A673 (cell line): ENCODE data around the gene CTNNBL1. TPM values are rescaled to one million over a fixed set of nuclear protein-coding genes. Genes with fewer than 3 reads are reported as not detected.

Experiments used
- BruUV-seq: library from RNA; stranded (reverse); fragments of 400-500 nt; replicated peaks from 2 replicates; lab custom pipeline; 2021; lab: Mats Ljungman, UMichigan
- CTCF ChIA-PET: fragments of 300-600 bp; sonication (Branson Sonifier 250); formaldehyde crosslinking; loops from one replicate; lab custom pipeline; 2022; ENCODE audit warnings: antibody characterized with exemption; lab: Charles Lee
- POLR2A ChIA-PET: fragments of 300-600 bp; sonication (Branson Sonifier 250); formaldehyde crosslinking; loops from one replicate; lab custom pipeline; 2022; ENCODE audit warnings: antibody characterized with exemption; ENCODE audit not compliant: low non-redundant PET; lab: Charles Lee
- DNase-seq: peaks from one replicate; pipeline ENCODE4 v3.0.0-alpha.2; 2015; ENCODE audit warnings: low spot score
- H3K27ac ChIP-seq: fragments of 200-600 bp; sonication (generic); 2 replicates; pipeline ENCODE4 v1.5.1; 2016; ENCODE audit warnings: mixed run types, low read depth, mild to moderate bottlenecking, mixed read lengths, antibody characterized with exemption, low read length; ENCODE audit not compliant: poor library complexity, severe bottlenecking
- H3K27me3 ChIP-seq: fragments of 200-600 bp; sonication (generic); replicated peaks from 2 replicates; pipeline ENCODE4 v1.6.1; 2017; ENCODE audit warnings: mixed run types, low read depth, mild to moderate bottlenecking, mixed read lengths, antibody characterized with exemption, low read length; ENCODE audit not compliant: insufficient read depth, poor library complexity
- H3K36me3 ChIP-seq: fragments of 200-600 bp; sonication (generic); 2 replicates; pipeline ENCODE4 v1.6.1; 2016; ENCODE audit warnings: mixed run types, mild to moderate bottlenecking, mixed read lengths, antibody characterized with exemption, low read length; ENCODE audit not compliant: insufficient read depth, poor library complexity, severe bottlenecking
- H3K4me1 ChIP-seq: fragments of 200-600 bp; sonication (generic); 2 replicates; pipeline ENCODE4 v1.6.1; 2017; ENCODE audit warnings: mixed run types, mild to moderate bottlenecking, mixed read lengths, antibody characterized with exemption, low read length; ENCODE audit not compliant: insufficient read depth, poor library complexity, severe bottlenecking
- H3K4me3 ChIP-seq: fragments of 200-600 bp; sonication (generic); 2 replicates; pipeline ENCODE4 v1.5.1; 2016; ENCODE audit warnings: low read depth, mixed run types, mild to moderate bottlenecking, mixed read lengths, low read length; ENCODE audit not compliant: poor library complexity, severe bottlenecking
- H3K9me3 ChIP-seq: fragments of 200-600 bp; sonication (generic); 2 replicates; pipeline ENCODE4 v1.6.1; 2016; ENCODE audit warnings: mixed run types, low read depth, mild to moderate bottlenecking, mixed read lengths, antibody characterized with exemption, low read length; ENCODE audit not compliant: poor library complexity, severe bottlenecking
- EZH2 ChIP-seq: fragments of 200-600 bp; sonication (generic); IDR thresholded peaks from 2 replicates; pipeline ENCODE4 v1.6.1; 2017; ENCODE audit warnings: borderline replicate concordance, low read depth, mild to moderate bottlenecking, mixed read lengths, antibody characterized with exemption, low read length; ENCODE audit not compliant: poor library complexity, severe bottlenecking
- intact Hi-C: fragments of 100-400 bp; cut with micrococcal nuclease; formaldehyde crosslinking; loops from one replicate; pipeline ENCODE4 v1.10.0; 2022; ENCODE audit not compliant: unreplicated experiment
- total RNA-seq: library from RNA; stranded (reverse); gene quantifications from 2 replicates; pipeline ENCODE4 v1.2.3, GENCODE V29; 2021
- TF ChIP-seq, protein P1 (sequence below): fragments of 300-800, 200-600 bp; sonication (generic); conservative IDR thresholded peaks from 2 replicates; pipeline ENCODE4 v1.5.1; 2017; ENCODE audit warnings: low read depth, mild to moderate bottlenecking, antibody characterized with exemption, low read length, moderate library complexity, mixed read lengths

Gene CTNNBL1
- total RNA-seq, 1 experiment from 2014 or later, result 88.5 TPM

DNA sequence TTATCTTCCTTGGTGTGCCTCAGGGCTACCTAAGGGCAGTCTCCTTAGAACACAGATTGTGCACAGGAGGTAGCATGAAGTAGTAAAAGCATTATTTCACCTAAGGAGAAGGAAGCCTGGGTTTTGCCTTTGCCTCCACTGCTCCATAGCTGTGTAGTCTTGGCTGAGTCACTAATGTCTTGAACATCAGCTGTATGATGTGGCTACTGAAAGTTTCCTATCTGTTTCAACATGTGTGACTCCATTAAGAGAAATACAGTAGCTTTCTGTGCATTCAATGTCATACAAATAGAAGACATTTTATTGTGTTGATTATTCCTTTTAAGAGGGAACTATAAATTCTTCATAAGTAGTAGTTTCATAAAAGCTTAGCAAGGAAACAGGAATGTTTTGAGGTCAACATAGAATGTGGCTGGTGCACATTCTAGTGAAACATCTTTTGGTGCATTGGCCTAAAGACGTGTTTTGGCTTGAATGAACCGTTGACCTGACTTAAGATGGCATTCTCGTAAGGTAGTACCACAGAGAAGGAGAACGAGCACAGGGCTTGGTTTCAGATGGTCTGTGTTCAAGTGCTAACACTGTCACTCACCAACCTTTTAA lies 70.6 kb downstream of the CTNNBL1 start:
- H3K27ac ChIP-seq, result no peak overlapping the region
- H3K36me3 ChIP-seq, result no peaks in the 10 kb centered on the region
- POLR2A ChIA-PET, result no interaction called here
- no peaks in the 10 kb centered on the region for H3K4me1 ChIP-seq
- DNase-seq, result no peak
- intact Hi-C loops, result no loop called here
- CTCF ChIA-PET, result no interaction called here
- no peak overlapping the region for H3K4me3 ChIP-seq
- no TSS peak for BruUV-seq
- no peaks in the 10 kb centered on the region for H3K27me3 ChIP-seq
- no peak for TF ChIP-seq EZH2
- TF ChIP-seq, protein P1, sequence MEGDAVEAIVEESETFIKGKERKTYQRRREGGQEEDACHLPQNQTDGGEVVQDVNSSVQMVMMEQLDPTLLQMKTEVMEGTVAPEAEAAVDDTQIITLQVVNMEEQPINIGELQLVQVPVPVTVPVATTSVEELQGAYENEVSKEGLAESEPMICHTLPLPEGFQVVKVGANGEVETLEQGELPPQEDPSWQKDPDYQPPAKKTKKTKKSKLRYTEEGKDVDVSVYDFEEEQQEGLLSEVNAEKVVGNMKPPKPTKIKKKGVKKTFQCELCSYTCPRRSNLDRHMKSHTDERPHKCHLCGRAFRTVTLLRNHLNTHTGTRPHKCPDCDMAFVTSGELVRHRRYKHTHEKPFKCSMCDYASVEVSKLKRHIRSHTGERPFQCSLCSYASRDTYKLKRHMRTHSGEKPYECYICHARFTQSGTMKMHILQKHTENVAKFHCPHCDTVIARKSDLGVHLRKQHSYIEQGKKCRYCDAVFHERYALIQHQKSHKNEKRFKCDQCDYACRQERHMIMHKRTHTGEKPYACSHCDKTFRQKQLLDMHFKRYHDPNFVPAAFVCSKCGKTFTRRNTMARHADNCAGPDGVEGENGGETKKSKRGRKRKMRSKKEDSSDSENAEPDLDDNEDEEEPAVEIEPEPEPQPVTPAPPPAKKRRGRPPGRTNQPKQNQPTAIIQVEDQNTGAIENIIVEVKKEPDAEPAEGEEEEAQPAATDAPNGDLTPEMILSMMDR, result no peak
- H3K9me3 ChIP-seq, result no peaks in the 10 kb centered on the region

DNA sequence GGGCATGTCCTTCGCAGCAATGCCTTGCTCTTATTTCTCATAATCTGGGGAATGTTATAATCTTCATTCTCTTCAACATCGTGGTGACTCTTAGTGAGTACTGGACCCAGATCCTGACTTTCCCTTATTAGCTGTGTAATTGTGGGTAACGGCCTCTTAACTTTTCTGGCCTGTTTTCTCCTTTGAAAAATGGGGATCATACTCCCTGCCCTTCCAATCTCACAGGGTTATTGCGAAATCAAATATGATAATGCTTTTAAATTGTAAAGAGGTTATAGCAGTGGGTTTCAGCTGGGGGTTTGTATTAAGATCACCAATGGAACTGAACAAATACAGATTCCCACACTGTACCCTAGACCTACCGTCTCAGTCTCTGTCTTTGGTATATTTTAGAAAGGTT lies 77.1 kb downstream of the CTNNBL1 start:
- TF ChIP-seq, protein P1, result no peak
- no peak for TF ChIP-seq EZH2
- intact Hi-C loops, result no loop called here
- no TSS peak for BruUV-seq

DNA sequence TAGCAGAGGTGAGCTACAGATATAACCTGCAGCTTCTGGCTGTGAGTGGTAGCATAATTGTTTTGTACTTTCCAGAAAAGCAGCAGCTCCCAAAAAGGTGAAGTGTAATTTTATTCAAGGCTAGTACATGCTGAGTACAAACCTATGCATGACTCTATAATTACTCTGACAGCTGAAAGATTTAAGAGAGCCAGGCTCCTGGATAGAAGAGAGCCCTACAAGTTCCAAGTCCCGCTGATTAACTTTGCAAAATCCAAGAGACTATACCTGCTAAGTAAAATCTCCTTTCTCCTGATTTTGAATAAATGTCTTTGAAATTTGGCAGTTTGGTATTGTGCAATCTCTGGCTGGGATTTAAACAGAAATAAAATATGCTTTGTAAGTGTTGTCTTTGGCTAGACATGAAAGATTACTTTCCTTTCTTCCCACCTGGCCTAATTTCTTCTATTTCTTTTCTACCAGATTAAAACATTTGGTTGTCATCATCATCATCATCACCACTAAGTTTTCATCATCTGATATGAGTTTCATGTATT lies 79.5 kb downstream of the CTNNBL1 start:
- DNase-seq, result no peak
- Histone ChIP-seq H3K4me1 (no peaks in the 10 kb centered on the region), H3K27ac (no peak overlapping the region), H3K27me3 (no peaks in the 10 kb centered on the region), H3K4me3 (no peak overlapping the region), H3K36me3 (no peaks in the 10 kb centered on the region), H3K9me3 (no peaks in the 10 kb centered on the region)
- intact Hi-C loops, result no loop called here
- ChIA-PET POLR2A (interaction anchor here (0.6 kb wide), 1 partner anchor 234 kb away, joined by 3 read pairs; no protein-coding TSS in a partner anchor), CTCF (interaction anchor here (0.6 kb wide), 1 partner anchor 393 kb away, joined by 7 read pairs; no protein-coding TSS in a partner anchor)
- no TSS peak for BruUV-seq
- TF ChIP-seq, protein P1, result no peak
- no peak for TF ChIP-seq EZH2

More for the DNA sequence above, 77.1 kb downstream of the CTNNBL1 start:
- H3K27ac ChIP-seq, result no peak overlapping the region
- no peaks in the 10 kb centered on the region for H3K27me3 ChIP-seq
- no peak overlapping the region for H3K4me3 ChIP-seq
- no peaks in the 10 kb centered on the region for H3K36me3 ChIP-seq
- no peak for DNase-seq
- no peaks in the 10 kb centered on the region for H3K9me3 ChIP-seq
- POLR2A ChIA-PET, result no interaction called here
- no peaks in the 10 kb centered on the region for H3K4me1 ChIP-seq
- CTCF ChIA-PET, result no interaction called here
